ENCODE measurements around the gene ATXN10.
"Not testable (repeated sequence)": the region's sequence is repeated elsewhere in the genome, so short reads cannot be mapped to it uniquely, and the experiment has no call there.

DNA sequence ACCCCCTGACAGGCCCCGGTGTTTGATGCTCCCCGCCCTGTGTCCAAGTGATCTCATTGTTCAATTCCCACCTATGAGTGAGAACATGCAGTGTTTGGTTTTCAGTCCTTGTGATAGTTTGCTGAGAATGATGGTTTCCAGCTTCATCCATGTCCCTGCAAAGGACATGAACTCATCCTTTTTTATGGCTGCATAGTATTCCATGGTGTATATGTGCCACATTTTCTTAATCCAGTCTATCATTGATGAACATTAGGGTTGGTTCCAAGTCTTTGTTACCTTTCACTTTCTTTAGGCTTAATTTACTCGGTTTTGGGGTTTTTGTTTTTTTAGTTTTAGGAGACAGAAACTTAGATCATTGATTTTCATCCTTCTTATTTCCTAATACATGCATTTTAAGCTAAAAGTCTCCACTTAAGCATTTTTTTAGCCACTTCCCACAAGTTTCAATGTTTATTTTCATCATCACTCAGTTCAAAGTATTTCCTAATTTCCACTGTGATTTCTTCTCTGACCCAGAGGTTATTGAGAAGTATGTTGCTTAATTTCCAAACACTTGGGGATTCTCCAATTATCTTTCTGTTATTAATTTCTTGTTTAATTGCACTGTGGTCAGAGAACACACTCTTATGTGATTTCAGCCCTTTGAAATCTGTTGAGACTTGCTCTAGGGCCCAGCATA is 48.0 kb upstream of the ATXN10 start:
- not testable (repeated sequence) for TF ChIP-seq POLR2A, CTCF (IDR thresholded peaks at IDR 0.05)
